AG04449 (cell line): ENCODE data around the gene CHTF18.

ENCODE experiments used
- CTCF ChIA-PET: fragments of 350-600 bp; formaldehyde crosslinking; extraction: SDS; loops from one replicate; lab custom pipeline; 2021; ENCODE audit warnings: antibody characterized with exemption; lab: Yijun Ruan, JAX
- POLR2A ChIA-PET: fragments of 400-600, 350-600 bp; formaldehyde crosslinking; extraction: SDS; loops from one replicate; lab custom pipeline; 2020; ENCODE audit warnings: antibody characterized with exemption, inconsistent platforms; lab: Yijun Ruan, JAX
- DNase-seq: peaks from one replicate; pipeline ENCODE4 v3.0.0-alpha.2; 2010; ENCODE audit warnings: low read depth, low spot score
- H3K4me3 ChIP-seq: 2 replicates; pipeline ENCODE4 v1.5.1; 2011; ENCODE audit warnings: low read depth, mild to moderate bottlenecking, control low read depth, low read length
- TF ChIP-seq, protein P1 (sequence below): IDR thresholded peaks from one replicate; pipeline ENCODE4 v1.5.1; 2011; ENCODE audit warnings: mild to moderate bottlenecking, moderate library complexity, low read length, control low read depth, inconsistent platforms; ENCODE audit not compliant: insufficient read depth; ENCODE audit errors: missing control alignments

Gene CHTF18

DNA sequence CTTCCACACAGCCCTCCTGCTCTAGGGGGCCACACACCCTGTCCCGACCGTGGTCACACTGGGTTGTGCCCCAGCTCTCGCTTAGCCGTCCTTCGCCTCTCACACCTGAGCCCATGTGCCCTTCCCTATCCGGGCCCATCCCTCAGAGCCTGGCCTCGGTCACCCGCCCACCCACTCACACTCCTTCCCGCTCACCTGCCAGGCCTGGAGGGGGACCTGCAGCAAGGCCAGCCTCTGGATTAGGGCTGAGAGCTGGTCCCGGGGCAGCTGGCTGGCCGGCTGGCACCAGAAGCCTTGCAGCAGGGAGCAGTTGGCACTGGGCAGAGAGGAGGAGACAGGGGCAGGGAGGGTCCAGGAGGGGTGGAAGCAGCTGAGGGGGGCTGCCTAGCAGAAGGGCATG, 10.0 kb upstream of the CHTF18 start:
- POLR2A ChIA-PET, result no interaction called here

DNA sequence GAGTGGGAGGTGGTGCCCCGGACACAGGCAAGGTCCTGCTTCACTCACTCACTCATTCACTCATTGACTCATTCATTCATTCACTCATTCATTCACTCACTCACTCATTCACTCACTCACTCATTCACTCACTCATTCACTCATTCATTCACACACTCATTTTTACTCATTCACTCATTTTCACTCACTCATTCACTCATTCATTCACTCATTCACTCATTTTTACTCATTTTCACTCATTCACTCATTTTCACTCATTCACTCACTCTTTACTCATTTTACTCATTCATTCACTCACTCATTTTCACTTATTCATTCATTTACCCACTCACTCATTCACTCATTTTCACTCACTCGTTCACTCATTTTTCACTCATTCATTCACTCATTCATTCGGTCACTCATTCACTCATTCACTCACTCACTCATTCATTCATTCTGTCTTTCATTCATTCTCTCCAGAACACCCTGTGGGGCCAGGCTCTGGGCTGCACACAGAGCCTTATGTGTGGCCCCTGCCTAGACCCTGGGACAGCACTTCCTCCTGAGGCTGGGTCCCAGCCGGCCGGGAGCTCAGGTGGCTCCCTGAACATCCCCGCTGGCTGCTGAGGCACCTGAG, 9.4 kb upstream of the CHTF18 start:
- CTCF ChIA-PET, result no interaction called here
- no peak for DNase-seq
- POLR2A ChIA-PET, result no interaction called here
- TF ChIP-seq, protein P1, sequence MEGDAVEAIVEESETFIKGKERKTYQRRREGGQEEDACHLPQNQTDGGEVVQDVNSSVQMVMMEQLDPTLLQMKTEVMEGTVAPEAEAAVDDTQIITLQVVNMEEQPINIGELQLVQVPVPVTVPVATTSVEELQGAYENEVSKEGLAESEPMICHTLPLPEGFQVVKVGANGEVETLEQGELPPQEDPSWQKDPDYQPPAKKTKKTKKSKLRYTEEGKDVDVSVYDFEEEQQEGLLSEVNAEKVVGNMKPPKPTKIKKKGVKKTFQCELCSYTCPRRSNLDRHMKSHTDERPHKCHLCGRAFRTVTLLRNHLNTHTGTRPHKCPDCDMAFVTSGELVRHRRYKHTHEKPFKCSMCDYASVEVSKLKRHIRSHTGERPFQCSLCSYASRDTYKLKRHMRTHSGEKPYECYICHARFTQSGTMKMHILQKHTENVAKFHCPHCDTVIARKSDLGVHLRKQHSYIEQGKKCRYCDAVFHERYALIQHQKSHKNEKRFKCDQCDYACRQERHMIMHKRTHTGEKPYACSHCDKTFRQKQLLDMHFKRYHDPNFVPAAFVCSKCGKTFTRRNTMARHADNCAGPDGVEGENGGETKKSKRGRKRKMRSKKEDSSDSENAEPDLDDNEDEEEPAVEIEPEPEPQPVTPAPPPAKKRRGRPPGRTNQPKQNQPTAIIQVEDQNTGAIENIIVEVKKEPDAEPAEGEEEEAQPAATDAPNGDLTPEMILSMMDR, result no peak
- H3K4me3 ChIP-seq, result no peak overlapping the region

More for the DNA sequence above, 10.0 kb upstream of the CHTF18 start:
- DNase-seq, result no peak
- TF ChIP-seq, protein P1, result no peak
- CTCF ChIA-PET, result no interaction called here
- H3K4me3 ChIP-seq, result no peak overlapping the region

GRCh38 chr16:779561-779960, 8.9 kb upstream of the CHTF18 start:
- CTCF ChIA-PET, result interaction anchor here (1.1 kb wide), 1 partner anchor 38 kb away, joined by 3 read pairs; no protein-coding TSS in a partner anchor
- POLR2A ChIA-PET, result no interaction called here
- H3K4me3 ChIP-seq, result no peak overlapping the region
- TF ChIP-seq, protein P1, result no peak
- DNase-seq, result no peak

- H3K4me3 ChIP-seq, result no peak overlapping the region
- ChIA-PET CTCF (interaction anchor here (0.8 to 1.1 kb wide), 3 partner anchors 39 to 275 kb away, joined by 3 to 5 read pairs (median 3); no protein-coding TSS in a partner anchor), POLR2A (no interaction called here)
- TF ChIP-seq, protein P1, result no peak
- no peak for DNase-seq
These were observed 8.1 kb upstream of the CHTF18 start for GRCh38 chr16:780296-780695.

DNA sequence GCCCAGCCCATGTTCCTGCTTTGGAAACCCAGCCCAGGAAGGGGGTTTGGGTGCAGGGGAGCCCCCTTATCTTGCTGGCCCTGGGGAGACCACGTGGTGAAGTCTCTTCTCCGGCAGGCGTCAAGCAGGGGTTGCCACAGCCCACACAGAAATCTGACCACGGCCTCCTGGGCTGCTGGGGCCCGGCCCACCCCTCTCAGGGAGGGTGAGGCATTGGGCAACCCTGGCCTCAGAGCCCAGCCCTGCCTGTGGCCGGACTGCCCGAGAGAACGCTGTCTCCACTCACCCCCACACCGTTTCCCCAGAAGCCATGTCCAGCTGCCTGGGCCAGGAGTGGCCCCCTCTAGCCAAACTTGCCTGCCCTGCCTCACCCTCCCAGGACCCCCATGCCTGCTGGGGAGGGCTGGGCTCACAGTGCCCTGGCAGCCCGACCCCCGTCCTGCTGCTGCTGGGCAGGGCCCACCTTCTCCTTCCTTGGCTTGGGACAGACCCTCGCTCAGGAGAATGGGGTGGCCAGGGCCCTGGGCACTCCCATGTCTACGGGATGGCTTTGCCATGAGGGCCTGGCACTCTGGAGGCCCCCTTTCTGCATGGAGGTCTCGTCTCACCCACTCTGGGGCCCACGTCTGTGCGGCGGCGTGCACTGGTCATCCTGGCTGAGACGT, 6.9 kb upstream of the CHTF18 start:
- ChIA-PET POLR2A (no interaction called here), CTCF (interaction anchor here (1.1 kb wide), 1 partner anchor 69 kb away, joined by 5 read pairs; no protein-coding TSS in a partner anchor)
- no peak for DNase-seq
- H3K4me3 ChIP-seq, result no peak overlapping the region
- TF ChIP-seq, protein P1, result no peak

- H3K4me3 ChIP-seq, result no peak overlapping the region
- POLR2A ChIA-PET, result interaction anchor here (1.3 kb wide), 1 partner anchor 70 kb away, joined by 4 read pairs; no protein-coding TSS in a partner anchor
- TF ChIP-seq, protein P1, result no peak
- no peak for DNase-seq
- CTCF ChIA-PET, result interaction anchor here (7.7 kb wide), 1 partner anchor 69 kb away, joined by 210 read pairs; the partner anchor contains the start of gene METRN
These were observed 6.2 kb upstream of the CHTF18 start for GRCh38 chr16:782258-782657.
